WTC11 (cell line): ENCODE data around the gene TBX2. TPM values are rescaled to one million over a fixed set of nuclear protein-coding genes. Genes with fewer than 3 reads are reported as not detected.
A peak's percentile ranks its signal among the peaks of the same experiment; 100 is the strongest.

Experiments used
- ATF2 ChIP-seq: sonication (generic); formaldehyde crosslinking; IDR thresholded peaks from 2 replicates; pipeline ENCODE4 v1.8.1; 2022; ENCODE audit warnings: low read depth, missing genetic modification reagents, borderline replicate concordance
- CBFB ChIP-seq: sonication (generic); formaldehyde crosslinking; IDR thresholded peaks from 2 replicates; pipeline ENCODE4 v1.8.1; 2022; ENCODE audit warnings: mild to moderate bottlenecking, low read depth, missing genetic modification reagents
- CREB1 ChIP-seq: sonication (generic); formaldehyde crosslinking; IDR thresholded peaks from 2 replicates; pipeline ENCODE4 v1.8.0; 2023; ENCODE audit warnings: mild to moderate bottlenecking, missing genetic modification reagents
- CREM ChIP-seq: sonication (generic); formaldehyde crosslinking; IDR thresholded peaks from 2 replicates; pipeline ENCODE4 v1.8.1; 2022; ENCODE audit warnings: mild to moderate bottlenecking, missing genetic modification reagents, moderate library complexity
- CTCF ChIP-seq: fragments of 200-600 bp; IDR thresholded peaks from 2 replicates; pipeline ENCODE4 v1.8.0; 2022; ENCODE audit warnings: antibody characterized with exemption
- E2F1 ChIP-seq: sonication (generic); formaldehyde crosslinking; IDR thresholded peaks from 2 replicates; pipeline ENCODE4 v1.8.0; 2022; ENCODE audit warnings: mild to moderate bottlenecking, missing genetic modification reagents
- EMX1 ChIP-seq: fragments of 250-450 bp; sonication (Bioruptor Pico); IDR thresholded peaks from 2 replicates; pipeline ENCODE4 v1.8.0; 2021; ENCODE audit warnings: mild to moderate bottlenecking
- ETV6 ChIP-seq: sonication (generic); formaldehyde crosslinking; IDR thresholded peaks from 2 replicates; pipeline ENCODE4 v1.8.1; 2022; ENCODE audit warnings: mild to moderate bottlenecking, missing genetic modification reagents
- FOXK1 ChIP-seq: sonication (generic); formaldehyde crosslinking; IDR thresholded peaks from 2 replicates; pipeline ENCODE4 v1.8.0; 2022; ENCODE audit warnings: mild to moderate bottlenecking, moderate library complexity, missing genetic modification reagents
- FOXP4 ChIP-seq: sonication (generic); formaldehyde crosslinking; IDR thresholded peaks from 2 replicates; pipeline ENCODE4 v1.8.0; 2022; ENCODE audit warnings: mild to moderate bottlenecking, missing genetic modification reagents
- HMGA2 ChIP-seq: fragments of 250-450 bp; sonication (Bioruptor Pico); IDR thresholded peaks from 2 replicates; pipeline ENCODE4 v1.4.0; 2021; ENCODE audit warnings: mild to moderate bottlenecking, moderate library complexity
- IRF2 ChIP-seq: sonication (generic); formaldehyde crosslinking; IDR thresholded peaks from 2 replicates; pipeline ENCODE4 v1.8.0; 2022; ENCODE audit warnings: low read depth, missing genetic modification reagents, borderline replicate concordance
- JAZF1 ChIP-seq: fragments of 250-450 bp; sonication (Bioruptor Pico); IDR thresholded peaks from 2 replicates; pipeline ENCODE4 v1.9.0; 2021; ENCODE audit warnings: moderate library complexity, mild to moderate bottlenecking, inconsistent platforms
- KAT7 ChIP-seq: sonication (generic); formaldehyde crosslinking; IDR thresholded peaks from 2 replicates; pipeline ENCODE4 v1.8.1; 2023; ENCODE audit warnings: missing genetic modification reagents, mild to moderate bottlenecking, borderline replicate concordance
- NFYB ChIP-seq: sonication (generic); formaldehyde crosslinking; conservative IDR thresholded peaks from 2 replicates; pipeline ENCODE4 v1.8.0; 2022; ENCODE audit warnings: low read depth, missing genetic modification reagents
- NR1H2 ChIP-seq: sonication (generic); formaldehyde crosslinking; IDR thresholded peaks from 2 replicates; pipeline ENCODE4 v1.9.0; 2021; ENCODE audit warnings: mild to moderate bottlenecking, moderate library complexity, missing genetic modification reagents
- PREB ChIP-seq: sonication (generic); formaldehyde crosslinking; IDR thresholded peaks from 2 replicates; pipeline ENCODE4 v1.8.1; 2022; ENCODE audit warnings: mild to moderate bottlenecking, missing genetic modification reagents, moderate library complexity, borderline replicate concordance
- SP1 ChIP-seq: sonication (generic); formaldehyde crosslinking; conservative IDR thresholded peaks from 2 replicates; pipeline ENCODE4 v1.8.1; 2022; ENCODE audit warnings: missing genetic modification reagents
- USF2 ChIP-seq: sonication (generic); formaldehyde crosslinking; IDR thresholded peaks from 2 replicates; pipeline ENCODE4 v1.8.1; 2023; ENCODE audit warnings: mild to moderate bottlenecking, missing genetic modification reagents, moderate library complexity
- ZNF232 ChIP-seq: sonication (generic); formaldehyde crosslinking; IDR thresholded peaks from 2 replicates; pipeline ENCODE4 v1.8.0; 2022; ENCODE audit warnings: mild to moderate bottlenecking, missing genetic modification reagents
- ZNF317 ChIP-seq: sonication (generic); formaldehyde crosslinking; IDR thresholded peaks from 2 replicates; pipeline ENCODE4 v1.8.1; 2023; ENCODE audit warnings: low read depth, mild to moderate bottlenecking, moderate library complexity, missing genetic modification reagents, borderline replicate concordance
- ZNF396 ChIP-seq: fragments of 250-450 bp; sonication (Bioruptor Pico); IDR thresholded peaks from 2 replicates; pipeline ENCODE4 v1.8.0; 2021; ENCODE audit warnings: mild to moderate bottlenecking, moderate library complexity, borderline replicate concordance
- ZNF416 ChIP-seq: fragments of 250-450 bp; sonication (Bioruptor Pico); IDR thresholded peaks from 2 replicates; pipeline ENCODE4 v1.9.0; 2021; ENCODE audit warnings: mild to moderate bottlenecking, inconsistent platforms
- ZNF423 ChIP-seq: fragments of 250-450 bp; sonication (Bioruptor Pico); IDR thresholded peaks from 2 replicates; pipeline ENCODE4 v2.1.2; 2022; ENCODE audit warnings: mild to moderate bottlenecking, moderate library complexity
- ZSCAN18 ChIP-seq: fragments of 250-450 bp; sonication (Bioruptor Pico); IDR thresholded peaks from 2 replicates; pipeline ENCODE4 v2.1.2; 2022; ENCODE audit warnings: mild to moderate bottlenecking, moderate library complexity
- total RNA-seq: library from RNA; stranded (reverse); gene quantifications from 3 replicates; pipeline ENCODE4 v1.2.3, GENCODE V29; 2021
- TF ChIP-seq, protein P1 (sequence below): sonication (generic); formaldehyde crosslinking; IDR thresholded peaks from 2 replicates; pipeline ENCODE4 v1.8.0; 2022; ENCODE audit warnings: missing genetic modification reagents

Gene TBX2
- total RNA-seq, 1 experiment from 2014 or later: 0.09 TPM

DNA sequence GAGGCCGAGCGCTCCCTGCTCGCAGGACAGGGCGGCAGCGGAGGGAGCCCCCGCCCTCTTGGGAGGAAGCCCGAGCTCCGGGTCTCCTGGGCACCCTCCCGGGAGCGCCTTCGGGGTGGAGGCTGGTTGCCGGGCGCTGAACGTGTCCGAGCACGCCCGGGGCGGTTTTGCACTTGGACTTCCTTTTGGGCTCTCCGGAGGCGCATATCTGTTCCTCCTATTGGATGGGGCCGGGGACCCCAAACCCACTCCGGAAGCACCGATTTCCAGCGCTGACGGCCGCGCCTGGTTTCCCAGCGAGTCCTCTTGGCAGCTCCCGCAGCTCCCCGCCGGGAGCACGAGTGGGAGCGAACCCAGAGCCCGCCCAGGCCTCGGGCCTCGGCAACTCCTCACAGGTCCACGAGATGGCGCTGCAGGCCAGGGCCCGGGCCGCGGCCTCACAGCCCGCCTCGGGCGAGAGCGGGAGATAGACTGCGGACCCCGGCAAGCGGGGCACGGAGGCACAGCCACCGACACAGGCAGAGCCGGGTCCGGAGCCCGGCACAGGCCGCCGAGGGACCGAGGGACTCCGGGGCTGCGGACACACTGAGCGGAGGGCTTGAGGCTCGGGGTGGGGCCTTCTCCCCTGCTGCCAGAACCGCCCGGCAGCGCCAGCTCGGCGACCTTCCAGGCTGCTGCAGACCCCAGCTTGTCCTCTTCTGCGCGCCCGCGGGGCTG is 12.7 kb downstream of the TBX2 start (continued):
- TF ChIP-seq, protein P1, sequence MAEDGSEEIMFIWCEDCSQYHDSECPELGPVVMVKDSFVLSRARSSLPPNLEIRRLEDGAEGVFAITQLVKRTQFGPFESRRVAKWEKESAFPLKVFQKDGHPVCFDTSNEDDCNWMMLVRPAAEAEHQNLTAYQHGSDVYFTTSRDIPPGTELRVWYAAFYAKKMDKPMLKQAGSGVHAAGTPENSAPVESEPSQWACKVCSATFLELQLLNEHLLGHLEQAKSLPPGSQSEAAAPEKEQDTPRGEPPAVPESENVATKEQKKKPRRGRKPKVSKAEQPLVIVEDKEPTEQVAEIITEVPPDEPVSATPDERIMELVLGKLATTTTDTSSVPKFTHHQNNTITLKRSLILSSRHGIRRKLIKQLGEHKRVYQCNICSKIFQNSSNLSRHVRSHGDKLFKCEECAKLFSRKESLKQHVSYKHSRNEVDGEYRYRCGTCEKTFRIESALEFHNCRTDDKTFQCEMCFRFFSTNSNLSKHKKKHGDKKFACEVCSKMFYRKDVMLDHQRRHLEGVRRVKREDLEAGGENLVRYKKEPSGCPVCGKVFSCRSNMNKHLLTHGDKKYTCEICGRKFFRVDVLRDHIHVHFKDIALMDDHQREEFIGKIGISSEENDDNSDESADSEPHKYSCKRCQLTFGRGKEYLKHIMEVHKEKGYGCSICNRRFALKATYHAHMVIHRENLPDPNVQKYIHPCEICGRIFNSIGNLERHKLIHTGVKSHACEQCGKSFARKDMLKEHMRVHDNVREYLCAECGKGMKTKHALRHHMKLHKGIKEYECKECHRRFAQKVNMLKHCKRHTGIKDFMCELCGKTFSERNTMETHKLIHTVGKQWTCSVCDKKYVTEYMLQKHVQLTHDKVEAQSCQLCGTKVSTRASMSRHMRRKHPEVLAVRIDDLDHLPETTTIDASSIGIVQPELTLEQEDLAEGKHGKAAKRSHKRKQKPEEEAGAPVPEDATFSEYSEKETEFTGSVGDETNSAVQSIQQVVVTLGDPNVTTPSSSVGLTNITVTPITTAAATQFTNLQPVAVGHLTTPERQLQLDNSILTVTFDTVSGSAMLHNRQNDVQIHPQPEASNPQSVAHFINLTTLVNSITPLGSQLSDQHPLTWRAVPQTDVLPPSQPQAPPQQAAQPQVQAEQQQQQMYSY (CRISPR knock-in tag): no peak
- no peak for TF ChIP-seq HMGA2
- TF ChIP-seq ZNF232 (CRISPR knock-in tag): 0 out of 2 replicates have a peak, but pooled peaks have one; percentile 49
- TF ChIP-seq CBFB (CRISPR knock-in tag): no peak
- no peak for TF ChIP-seq ZNF416 (CRISPR knock-in tag)
- no peak for TF ChIP-seq CREM (CRISPR knock-in tag)
- no peak for TF ChIP-seq KAT7 (CRISPR knock-in tag)
- TF ChIP-seq ZNF423 (CRISPR knock-in tag): 0 out of 2 replicates have a peak, but pooled peaks have one; percentile 6
- TF ChIP-seq ZNF396: no peak
- no peak for TF ChIP-seq IRF2 (CRISPR knock-in tag)
- TF ChIP-seq ZNF317 (CRISPR knock-in tag): peak; percentile 58; the same call in 1 of the 2 replicates
- no peak for TF ChIP-seq ZSCAN18 (CRISPR knock-in tag)
- TF ChIP-seq EMX1 (CRISPR knock-in tag): no peak
- 0 out of 2 replicates have a peak, but pooled peaks have one; percentile 44 for TF ChIP-seq PREB (CRISPR knock-in tag)
- TF ChIP-seq FOXK1 (CRISPR knock-in tag): peak; percentile 34; the same call in 1 of the 2 replicates
- TF ChIP-seq NR1H2 (CRISPR knock-in tag): no peak
- TF ChIP-seq NFYB (CRISPR knock-in tag): 0 out of 2 replicates have a peak, but pooled peaks have one; percentile 20
- peak; percentile 36; the same call in 1 of the 2 replicates for TF ChIP-seq ETV6
- TF ChIP-seq USF2 (CRISPR knock-in tag): no peak
- no peak; the same call in 1 of the 2 replicates for TF ChIP-seq SP1
- no peak for TF ChIP-seq CREB1 (CRISPR knock-in tag)
- TF ChIP-seq ATF2 (CRISPR knock-in tag): no peak
- TF ChIP-seq JAZF1 (CRISPR knock-in tag): no peak
- peak; percentile 72; the same call in 1 of the 2 replicates for TF ChIP-seq FOXP4
- TF ChIP-seq E2F1 (CRISPR knock-in tag): no peak
- TF ChIP-seq CTCF: peak; percentile 98
